HEK293T (cell line): ENCODE data around the gene HIRA.

Experiments
- BHLHE40 ChIP-seq: fragments of 450-650 bp; IDR thresholded peaks from 2 replicates; pipeline ENCODE4 v1.6.1; 2016; ENCODE audit warnings: mild to moderate bottlenecking, moderate library complexity, borderline replicate concordance
- CTBP1 ChIP-seq: fragments of 450-650 bp; IDR thresholded peaks from 2 replicates; pipeline ENCODE4 v1.6.1; 2016; ENCODE audit warnings: borderline replicate concordance
- ELF4 ChIP-seq: fragments of 450-650 bp; IDR thresholded peaks from 2 replicates; pipeline ENCODE4 v1.6.1; 2017; ENCODE audit warnings: antibody characterized with exemption
- L3MBTL2 ChIP-seq: fragments of 450-650 bp; conservative IDR thresholded peaks from 2 replicates; pipeline ENCODE4 v1.6.1; 2016; ENCODE audit warnings: mild to moderate bottlenecking
- NFRKB ChIP-seq: fragments of 450-650 bp; IDR thresholded peaks from 2 replicates; pipeline ENCODE4 v1.6.1; 2016; ENCODE audit warnings: mild to moderate bottlenecking, moderate library complexity
- SP1 ChIP-seq: fragments of 450-650 bp; IDR thresholded peaks from 2 replicates; pipeline ENCODE4 v1.6.1; 2017
- SUZ12 ChIP-seq: fragments of 450-650 bp; IDR thresholded peaks from 2 replicates; pipeline ENCODE4 v1.6.1; 2016; ENCODE audit warnings: mild to moderate bottlenecking
- TARDBP ChIP-seq: fragments of 450-650 bp; IDR thresholded peaks from 2 replicates; pipeline ENCODE4 v1.6.1; 2016
- ZNF384 ChIP-seq: fragments of 450-650 bp; IDR thresholded peaks from 2 replicates; pipeline ENCODE4 v1.6.1; 2016

- TF ChIP-seq NFRKB (no peak), SP1 (no peak), CTBP1 (no peak), BHLHE40 (no peak), SUZ12 (no peak), TARDBP (no peak), ELF4 (no peak), ZNF384 (no peak), L3MBTL2 (no peak)
Observed at GRCh38 chr22:19368876-19369275, 62.7 kb downstream of the HIRA start.
